22Rv1 (cell line): Measurements from ENCODE around the gene PPFIBP2.

Experiments
- H3K27ac ChIP-seq: fragments of 450-650 bp; 2 replicates; pipeline ENCODE4 v1.5.1; 2017
- ZFX ChIP-seq: fragments of 450-650 bp; IDR thresholded peaks from 2 replicates; pipeline ENCODE4 v1.6.1; 2017; ENCODE audit warnings: antibody characterized with exemption, borderline replicate concordance
- TF ChIP-seq, protein P1 (sequence below): fragments of 450-650 bp; IDR thresholded peaks from 2 replicates; pipeline ENCODE4 v1.5.1; 2017; ENCODE audit warnings: mild to moderate bottlenecking

The PPFIBP2 gene

DNA sequence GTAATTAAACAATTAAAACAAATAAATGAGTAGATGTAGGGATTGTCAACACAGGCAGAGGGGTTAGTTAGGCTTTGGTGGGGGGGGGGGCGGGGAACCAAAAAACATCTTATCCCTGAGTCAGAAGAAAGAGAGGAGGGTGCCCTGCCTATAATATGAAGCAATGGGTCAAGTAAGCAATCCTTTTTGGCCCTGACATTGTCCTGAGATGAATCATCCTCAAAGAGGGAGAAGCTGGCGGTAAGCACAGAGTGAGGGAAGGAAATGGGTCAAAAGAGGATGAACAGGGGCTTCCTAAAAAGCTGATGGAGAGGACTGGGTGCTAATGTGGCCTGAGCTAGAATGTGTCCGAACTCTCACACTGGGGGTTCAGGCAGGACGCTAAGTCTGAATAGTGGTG is 23.7 kb upstream of the PPFIBP2 start:
- TF ChIP-seq, protein P1, sequence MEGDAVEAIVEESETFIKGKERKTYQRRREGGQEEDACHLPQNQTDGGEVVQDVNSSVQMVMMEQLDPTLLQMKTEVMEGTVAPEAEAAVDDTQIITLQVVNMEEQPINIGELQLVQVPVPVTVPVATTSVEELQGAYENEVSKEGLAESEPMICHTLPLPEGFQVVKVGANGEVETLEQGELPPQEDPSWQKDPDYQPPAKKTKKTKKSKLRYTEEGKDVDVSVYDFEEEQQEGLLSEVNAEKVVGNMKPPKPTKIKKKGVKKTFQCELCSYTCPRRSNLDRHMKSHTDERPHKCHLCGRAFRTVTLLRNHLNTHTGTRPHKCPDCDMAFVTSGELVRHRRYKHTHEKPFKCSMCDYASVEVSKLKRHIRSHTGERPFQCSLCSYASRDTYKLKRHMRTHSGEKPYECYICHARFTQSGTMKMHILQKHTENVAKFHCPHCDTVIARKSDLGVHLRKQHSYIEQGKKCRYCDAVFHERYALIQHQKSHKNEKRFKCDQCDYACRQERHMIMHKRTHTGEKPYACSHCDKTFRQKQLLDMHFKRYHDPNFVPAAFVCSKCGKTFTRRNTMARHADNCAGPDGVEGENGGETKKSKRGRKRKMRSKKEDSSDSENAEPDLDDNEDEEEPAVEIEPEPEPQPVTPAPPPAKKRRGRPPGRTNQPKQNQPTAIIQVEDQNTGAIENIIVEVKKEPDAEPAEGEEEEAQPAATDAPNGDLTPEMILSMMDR = no peak
- TF ChIP-seq ZFX = no peak
- H3K27ac ChIP-seq = no peak overlapping the region

- H3K27ac ChIP-seq = no peak overlapping the region
- no peak for TF ChIP-seq ZFX
- TF ChIP-seq, protein P1 = no peak
Observed at GRCh38 chr11:7490535-7490934, 23.3 kb upstream of the PPFIBP2 start.

GRCh38 chr11:7492253-7492652 is 21.5 kb upstream of the PPFIBP2 start:
- TF ChIP-seq, protein P1 = no peak
- no peak for TF ChIP-seq ZFX
- no peak overlapping the region for H3K27ac ChIP-seq

- no peak overlapping the region for H3K27ac ChIP-seq
- TF ChIP-seq ZFX = no peak
- TF ChIP-seq, protein P1 = no peak
Observed at GRCh38 chr11:7493670-7494069, 20.1 kb upstream of the PPFIBP2 start.

- H3K27ac ChIP-seq = no peak overlapping the region
- TF ChIP-seq, protein P1 = no peak
- no peak for TF ChIP-seq ZFX
Observed at GRCh38 chr11:7494086-7494745, 19.6 kb upstream of the PPFIBP2 start.

GRCh38 chr11:7495882-7496551 is 17.8 kb upstream of the PPFIBP2 start:
- no peak overlapping the region for H3K27ac ChIP-seq
- TF ChIP-seq ZFX = no peak
- TF ChIP-seq, protein P1 = no peak

DNA sequence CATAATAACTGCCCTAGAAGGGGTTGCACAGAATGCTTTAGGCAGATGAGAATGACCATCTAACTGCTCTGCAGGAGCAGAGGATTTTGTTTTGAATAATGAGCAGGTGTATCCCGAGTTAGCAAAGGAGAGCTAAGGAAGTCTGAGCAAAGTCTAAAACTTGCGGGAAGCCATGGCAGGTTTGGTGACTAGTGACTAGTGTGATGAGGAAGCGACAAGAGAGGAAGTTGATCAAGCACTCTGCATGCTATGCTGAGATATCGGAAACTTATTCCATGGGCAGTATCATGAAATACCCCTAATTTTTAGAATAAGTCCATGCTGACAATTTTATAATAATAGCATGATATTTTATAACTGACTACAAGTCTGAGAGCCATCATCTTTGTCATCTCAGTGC is 15.6 kb upstream of the PPFIBP2 start:
- no peak for TF ChIP-seq ZFX
- TF ChIP-seq, protein P1 = no peak
- no peak overlapping the region for H3K27ac ChIP-seq
